ENCODE measurements around the gene EPHB1. TPM values are rescaled to one million over a fixed set of nuclear protein-coding genes. Genes with fewer than 3 reads are reported as not detected.

The EPHB1 gene
- total and polyA plus RNA-seq, 2 donors (not counting 3 experiments of a cell fraction or from before 2014, with no cell fraction given): 1.3 to 5.2 TPM

DNA sequence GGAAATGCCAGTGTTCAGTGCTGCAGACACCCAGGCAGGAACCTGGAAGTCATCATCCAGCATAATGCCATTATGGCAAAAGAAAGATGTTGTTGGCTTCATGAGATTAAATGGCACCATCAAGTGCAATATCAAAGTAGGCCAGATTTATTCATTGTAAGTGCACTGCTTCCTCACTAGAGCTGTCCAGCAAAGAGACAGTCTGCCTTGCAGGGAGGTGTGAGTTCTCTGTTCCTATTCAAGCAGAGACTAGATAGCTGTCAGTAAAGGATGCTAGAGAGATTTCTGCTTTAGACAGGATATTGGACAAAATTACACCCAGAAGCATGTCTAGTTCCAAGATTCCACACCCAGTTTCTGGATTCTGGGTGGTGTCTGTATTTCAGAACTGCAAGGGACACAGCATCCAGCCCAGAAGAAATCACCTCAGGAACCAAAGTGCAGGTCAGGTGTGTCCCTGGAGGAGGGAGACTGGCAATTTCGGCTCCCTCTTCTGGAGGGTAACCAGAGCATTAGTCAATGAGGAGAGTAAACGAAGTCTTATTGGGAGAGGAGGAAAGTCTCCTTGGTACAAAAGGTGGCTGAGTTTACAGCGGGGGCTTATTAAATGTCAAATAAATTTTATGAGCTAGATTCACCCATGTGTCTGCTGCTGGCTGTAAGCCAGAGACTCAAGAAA is 377.3 kb downstream of the EPHB1 start:
- Histone ChIP-seq H3K27ac (ENCODE audit: insufficient read depth, low read depth, low read length) (no peak overlapping the region), H3K79me2 (ENCODE audit: control insufficient read depth, insufficient read depth, low read length) (no peaks in the 10 kb centered on the region), H3K9ac (replicated peaks; ENCODE audit: extremely low read depth, insufficient read depth, low read length) (no peak overlapping the region), H2AFZ (ENCODE audit: low read depth, low read length) (no peak overlapping the region), H3K9me3 (replicated peaks; ENCODE audit: control insufficient read depth, insufficient read depth, low read length) (no peaks in the 10 kb centered on the region), H3K36me3 (ENCODE audit: control insufficient read depth in 2 of 2, extremely low read depth in 1 of 2, insufficient read depth in 2 of 2, low read length in 2 of 2) (no peaks in the 10 kb centered on the region), H3K4me3 (replicated peaks in 1 of 3; ENCODE audit: insufficient read depth in 1 of 3, low read depth in 1 of 3, low read length in 3 of 3) (no peak overlapping the region), H4K20me1 (replicated peaks; ENCODE audit: control insufficient read depth, extremely low read depth, insufficient read depth, low read length) (no peaks in the 10 kb centered on the region), H3K9me1 (replicated peaks; ENCODE audit: control insufficient read depth, extremely low read depth, insufficient read depth, low read length) (no peaks in the 10 kb centered on the region), H3K27me3 (ENCODE audit: control insufficient read depth in 2 of 2, insufficient read depth in 2 of 2, low read length in 2 of 2) (no peaks in the 10 kb centered on the region), H3K4me1 (ENCODE audit: control insufficient read depth, extremely low read depth, insufficient read depth, low read length) (no peaks in the 10 kb centered on the region), H3K4me2 (ENCODE audit: insufficient read depth, low read length) (no peak overlapping the region)
- intact Hi-C loops (cut with micrococcal nuclease): no loop called here
- dilution Hi-C loops (cut with MboI; ENCODE audit: extremely low pct_ligation_motif_present, low sequenced_read_pairs): no loop called here
- ChIA-PET POLR2A (no interaction called here), CTCF (no interaction called here)
- FAIRE-seq (no peak), DNase-seq (ENCODE audit: low read depth, low spot score) (no peak)
- BruUV-seq (replicated peaks): no TSS peak
- no peak for TF ChIP-seq EZH2 (IDR thresholded peaks at IDR 0.05; ENCODE audit: borderline replicate concordance, low read depth, low read length, severe bottlenecking)

DNA sequence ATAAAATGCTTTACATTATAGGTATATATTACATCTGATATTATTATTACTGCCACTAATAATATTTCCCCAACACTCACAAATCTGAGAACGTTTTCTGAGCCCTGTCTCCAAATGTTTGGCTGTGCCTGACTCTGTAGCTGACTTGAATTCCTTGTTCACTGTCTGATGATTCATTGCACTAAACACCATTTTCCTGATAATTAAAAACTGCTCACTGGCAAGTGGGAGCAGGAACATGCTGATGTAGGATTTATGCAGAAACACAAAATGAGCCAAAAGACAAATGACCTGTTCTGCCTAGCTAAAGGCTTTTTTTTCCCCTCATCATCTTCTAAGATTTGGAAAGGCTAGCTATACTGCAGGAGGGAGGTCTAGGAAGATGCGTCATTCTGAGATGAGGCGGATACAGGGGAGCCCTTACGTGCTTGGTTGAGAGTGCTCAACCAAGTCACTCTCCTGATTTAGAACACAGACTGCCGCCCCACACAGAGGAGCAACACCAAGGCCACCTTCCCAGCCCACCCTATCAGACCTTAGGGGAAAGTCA is 380.7 kb downstream of the EPHB1 start:
- H4K20me1 ChIP-seq (replicated peaks; ENCODE audit: control insufficient read depth, extremely low read depth, insufficient read depth, low read length): no peaks in the 10 kb centered on the region
- no peaks in the 10 kb centered on the region for H3K27me3 ChIP-seq (ENCODE audit: control insufficient read depth in 2 of 2, insufficient read depth in 2 of 2, low read length in 2 of 2)
- H3K9ac ChIP-seq (replicated peaks; ENCODE audit: extremely low read depth, insufficient read depth, low read length): no peak overlapping the region
- H2AFZ ChIP-seq (ENCODE audit: low read depth, low read length): no peak overlapping the region
- no peak overlapping the region for H3K27ac ChIP-seq (ENCODE audit: insufficient read depth, low read depth, low read length)
- H3K4me1 ChIP-seq (ENCODE audit: control insufficient read depth, extremely low read depth, insufficient read depth, low read length): no peaks in the 10 kb centered on the region
- FAIRE-seq (no peak), DNase-seq (ENCODE audit: low read depth, low spot score) (no peak)
- intact Hi-C loops (cut with micrococcal nuclease) (no loop called here), dilution Hi-C loops (cut with MboI; ENCODE audit: extremely low pct_ligation_motif_present, low sequenced_read_pairs) (no loop called here)
- ChIA-PET POLR2A (no interaction called here), CTCF (no interaction called here)
- no peaks in the 10 kb centered on the region for H3K36me3 ChIP-seq (ENCODE audit: control insufficient read depth in 2 of 2, extremely low read depth in 1 of 2, insufficient read depth in 2 of 2, low read length in 2 of 2)
- no peak for TF ChIP-seq JUN (IDR thresholded peaks at IDR 0.05; ENCODE audit: borderline replicate concordance, insufficient read depth, insufficient read length, low read depth)
- no peak for TF ChIP-seq POLR2A (IDR thresholded peaks at IDR 0.05; ENCODE audit: low read depth, low read length)
- no peak for TF ChIP-seq GATA2 (IDR thresholded peaks at IDR 0.05; ENCODE audit: insufficient read depth, insufficient read length, low read depth, low read length)
- no peak for TF ChIP-seq POLR2AphosphoS5 (IDR thresholded peaks at IDR 0.05; ENCODE audit: insufficient read depth, low read depth, low read length)
- no peak for TF ChIP-seq FOS (IDR thresholded peaks at IDR 0.05; ENCODE audit: borderline replicate concordance, insufficient read depth, low read length)
- no peak for TF ChIP-seq EZH2 (IDR thresholded peaks at IDR 0.05; ENCODE audit: borderline replicate concordance, low read depth, low read length, severe bottlenecking)
- no peak for TF ChIP-seq MYC (IDR thresholded peaks at IDR 0.05; ENCODE audit: low read depth, low read length)
- TF ChIP-seq, protein P1, sequence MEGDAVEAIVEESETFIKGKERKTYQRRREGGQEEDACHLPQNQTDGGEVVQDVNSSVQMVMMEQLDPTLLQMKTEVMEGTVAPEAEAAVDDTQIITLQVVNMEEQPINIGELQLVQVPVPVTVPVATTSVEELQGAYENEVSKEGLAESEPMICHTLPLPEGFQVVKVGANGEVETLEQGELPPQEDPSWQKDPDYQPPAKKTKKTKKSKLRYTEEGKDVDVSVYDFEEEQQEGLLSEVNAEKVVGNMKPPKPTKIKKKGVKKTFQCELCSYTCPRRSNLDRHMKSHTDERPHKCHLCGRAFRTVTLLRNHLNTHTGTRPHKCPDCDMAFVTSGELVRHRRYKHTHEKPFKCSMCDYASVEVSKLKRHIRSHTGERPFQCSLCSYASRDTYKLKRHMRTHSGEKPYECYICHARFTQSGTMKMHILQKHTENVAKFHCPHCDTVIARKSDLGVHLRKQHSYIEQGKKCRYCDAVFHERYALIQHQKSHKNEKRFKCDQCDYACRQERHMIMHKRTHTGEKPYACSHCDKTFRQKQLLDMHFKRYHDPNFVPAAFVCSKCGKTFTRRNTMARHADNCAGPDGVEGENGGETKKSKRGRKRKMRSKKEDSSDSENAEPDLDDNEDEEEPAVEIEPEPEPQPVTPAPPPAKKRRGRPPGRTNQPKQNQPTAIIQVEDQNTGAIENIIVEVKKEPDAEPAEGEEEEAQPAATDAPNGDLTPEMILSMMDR (IDR thresholded peaks at IDR 0.05; ENCODE audit: extremely low read depth in 1 of 2, insufficient read depth in 1 of 2, low read depth in 1 of 2, low read length in 2 of 2): no peak
- TF ChIP-seq, protein P2, sequence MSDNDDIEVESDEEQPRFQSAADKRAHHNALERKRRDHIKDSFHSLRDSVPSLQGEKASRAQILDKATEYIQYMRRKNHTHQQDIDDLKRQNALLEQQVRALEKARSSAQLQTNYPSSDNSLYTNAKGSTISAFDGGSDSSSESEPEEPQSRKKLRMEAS (IDR thresholded peaks at IDR 0.05; ENCODE audit: insufficient read depth, insufficient read length): no peak
- H3K79me2 ChIP-seq (ENCODE audit: control insufficient read depth, insufficient read depth, low read length): no peaks in the 10 kb centered on the region
- peaks cover 3% of the 10 kb centered on the region for H3K9me3 ChIP-seq (replicated peaks; ENCODE audit: control insufficient read depth, insufficient read depth, low read length)
- BruUV-seq (replicated peaks): no TSS peak
- no peak overlapping the region for H3K4me2 ChIP-seq (ENCODE audit: insufficient read depth, low read length)
- no peak overlapping the region for H3K4me3 ChIP-seq (replicated peaks in 1 of 3; ENCODE audit: insufficient read depth in 1 of 3, low read depth in 1 of 3, low read length in 3 of 3)
- H3K9me1 ChIP-seq (replicated peaks; ENCODE audit: control insufficient read depth, extremely low read depth, insufficient read depth, low read length): no peaks in the 10 kb centered on the region
